ENCODE data around the gene ALLC. TPM values are rescaled to one million over a fixed set of nuclear protein-coding genes. Genes with fewer than 3 reads are reported as not detected.

The ALLC gene
- total RNA-seq, 1 experiment from 2014 or later: not detected

GRCh38 chr2:3718679-3719078, 60.7 kb downstream of the ALLC start:
- no peak for DNase-seq (ENCODE audit: low read depth)

GRCh38 chr2:3725002-3725401, 67.0 kb downstream of the ALLC start:
- no peak for DNase-seq (ENCODE audit: low read depth)

GRCh38 chr2:3725458-3726250, 67.7 kb downstream of the ALLC start:
- no peak for DNase-seq (ENCODE audit: low read depth)

DNA sequence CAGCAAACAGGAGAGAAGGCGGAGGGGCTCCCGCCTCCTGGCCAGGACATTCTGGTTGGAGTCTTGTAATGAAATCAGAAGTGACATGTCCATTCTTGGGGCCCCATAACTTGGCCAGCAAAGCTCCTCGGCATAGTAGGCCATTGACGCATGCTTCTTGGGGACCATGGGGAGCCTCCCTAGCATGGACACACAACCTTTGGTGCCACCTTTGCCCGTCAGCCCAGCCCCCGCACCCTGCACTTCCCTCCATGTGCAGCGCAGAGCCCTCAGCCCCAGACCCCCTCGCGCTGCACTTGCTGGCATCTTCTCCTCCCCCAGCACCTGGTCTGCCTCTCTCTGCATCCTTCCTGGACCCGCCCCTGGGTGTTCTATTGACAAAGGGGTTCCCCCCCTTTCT, 68.5 kb downstream of the ALLC start:
- DNase-seq (ENCODE audit: low read depth): no peak

- no peak for DNase-seq (ENCODE audit: low read depth)
Measured at GRCh38 chr2:3727397-3728045, 69.5 kb downstream of the ALLC start.

- peak; percentile 36 for DNase-seq (ENCODE audit: low read depth)
Measured at GRCh38 chr2:3728104-3729054, 70.4 kb downstream of the ALLC start.

GRCh38 chr2:3729055-3729448, 71.1 kb downstream of the ALLC start:
- DNase-seq (ENCODE audit: low read depth): no peak

- DNase-seq (ENCODE audit: low read depth): no peak
Measured at GRCh38 chr2:3729786-3730185, 71.8 kb downstream of the ALLC start.

- peak; percentile 61 for DNase-seq (ENCODE audit: low read depth)
Measured at GRCh38 chr2:3730646-3731045, 72.6 kb downstream of the ALLC start.

DNA sequence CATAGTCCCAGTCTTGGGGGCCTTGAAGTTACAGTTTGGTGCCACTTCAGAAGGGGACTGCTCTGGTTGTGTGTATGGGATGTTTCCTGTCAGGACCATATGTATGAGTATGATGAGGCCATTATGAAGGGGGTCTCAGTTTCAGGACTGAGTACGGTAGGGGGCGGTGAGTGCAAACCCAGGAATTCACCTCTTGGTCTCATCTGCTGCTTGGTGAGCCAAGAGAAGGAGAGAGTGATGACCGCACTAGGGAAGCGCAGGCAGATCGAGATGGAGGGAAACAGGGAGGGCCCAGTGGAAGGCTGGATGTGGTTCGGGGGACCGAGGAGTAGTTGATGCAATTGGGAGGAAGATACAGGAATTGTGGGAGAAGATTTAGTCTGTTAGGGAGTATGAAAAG, 73.8 kb downstream of the ALLC start:
- DNase-seq (ENCODE audit: low read depth): no peak

DNA sequence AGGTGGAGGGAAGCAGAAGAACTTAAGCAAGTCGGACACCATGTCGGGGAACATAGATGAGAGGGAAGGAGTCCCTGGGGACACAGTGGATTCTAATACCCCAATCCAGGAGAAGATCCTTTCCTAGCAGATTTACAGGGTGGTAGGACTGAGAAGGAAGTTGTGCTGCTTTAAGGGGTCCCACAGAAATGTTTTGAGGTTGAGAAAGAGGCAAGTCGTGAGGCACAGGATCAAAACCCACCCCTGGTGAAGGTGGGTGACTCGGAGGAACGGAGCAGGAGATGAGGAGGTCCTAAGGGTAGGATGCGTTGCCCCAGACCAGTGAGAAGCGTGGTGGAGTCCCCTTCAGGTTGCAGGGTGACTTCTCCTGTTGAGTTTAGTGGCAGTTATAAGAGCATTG, 78.1 kb downstream of the ALLC start:
- DNase-seq (ENCODE audit: low read depth): no peak

- DNase-seq (ENCODE audit: low read depth): no peak
Measured at GRCh38 chr2:3737128-3737527, 79.1 kb downstream of the ALLC start.

- peak; percentile 35 for DNase-seq (ENCODE audit: low read depth)
Measured at GRCh38 chr2:3738454-3738853, 80.5 kb downstream of the ALLC start.

- DNase-seq (ENCODE audit: low read depth): no peak
Measured at GRCh38 chr2:3739313-3739712, 81.3 kb downstream of the ALLC start.

- no peak for DNase-seq (ENCODE audit: low read depth)
Measured at GRCh38 chr2:3741396-3741795, 83.4 kb downstream of the ALLC start.

- DNase-seq (ENCODE audit: low read depth): no peak
Measured at GRCh38 chr2:3741867-3742602, 84.0 kb downstream of the ALLC start.

GRCh38 chr2:3742743-3743508, 84.9 kb downstream of the ALLC start:
- DNase-seq (ENCODE audit: low read depth): no peak

DNA sequence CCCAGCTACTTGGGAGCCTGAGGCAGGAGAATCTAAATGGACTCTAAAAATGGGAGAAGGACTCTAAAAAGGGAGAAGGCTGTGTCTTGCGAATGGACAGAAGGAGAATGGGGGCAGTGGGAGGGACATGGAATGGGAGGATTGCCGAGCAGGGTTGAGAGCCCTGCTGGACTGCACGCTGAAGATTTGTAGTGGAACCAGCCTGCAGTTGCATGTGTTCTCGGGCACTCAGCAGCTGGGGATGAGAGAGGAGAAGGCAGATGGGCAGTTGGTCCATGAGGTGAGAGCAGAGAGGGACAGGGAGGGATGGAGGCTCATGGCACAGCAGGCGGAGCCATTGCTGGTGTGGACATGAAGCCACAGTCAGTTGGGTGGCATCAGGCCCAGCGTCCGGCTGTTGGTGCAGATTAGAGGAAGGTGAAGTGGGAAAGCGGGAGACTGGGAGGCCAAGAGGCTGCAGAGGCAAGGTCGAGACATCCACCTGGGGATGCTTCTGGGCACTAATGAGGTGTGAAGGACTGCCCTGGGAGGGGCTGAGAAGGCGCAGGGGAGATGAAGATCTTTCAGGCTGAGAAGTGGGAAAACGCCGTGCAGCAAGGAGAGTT, 86.1 kb downstream of the ALLC start:
- DNase-seq (ENCODE audit: low read depth): no peak

- DNase-seq (ENCODE audit: low read depth): no peak
Measured at GRCh38 chr2:3745920-3746319, 87.9 kb downstream of the ALLC start.

- no peak for DNase-seq (ENCODE audit: low read depth)
Measured at GRCh38 chr2:3747032-3747654, 89.1 kb downstream of the ALLC start.
